Occipital lobe (tissue), 2 donors: ENCODE data around the gene TMEM50B. TPM values are rescaled to one million over a fixed set of nuclear protein-coding genes. Genes with fewer than 3 reads are reported as not detected.
"Not testable (repeated sequence)": the region's sequence is repeated elsewhere in the genome, so short reads cannot be mapped to it uniquely, and the experiment has no call there.

Experiments used
- DNase-seq: peaks from one replicate; lab custom pipeline; 2025; lab: John Stamatoyannopoulos, UW
- total RNA-seq: library from RNA; depleted of rRNA; stranded (reverse); fragments of >200 nt; gene quantifications from one replicate; pipeline ENCODE4 v1.2.3, GENCODE V29; 2014

Gene TMEM50B
- total RNA-seq: 54.1 TPM

- peak; percentile 98 for DNase-seq
These were observed at the start of gene TMEM50B for GRCh38 chr21:33479679-33480480. Gene TMEM50B (minus strand): TSS chr21:33479974. CDS start chr21:33468885, 11,089 bp downstream.

GRCh38 chr21:33522953-33523349, 43.2 kb upstream of the TMEM50B start:
- no peak for DNase-seq

GRCh38 chr21:33522297-33522952, 42.7 kb upstream of the TMEM50B start:
- no peak for DNase-seq

DNA sequence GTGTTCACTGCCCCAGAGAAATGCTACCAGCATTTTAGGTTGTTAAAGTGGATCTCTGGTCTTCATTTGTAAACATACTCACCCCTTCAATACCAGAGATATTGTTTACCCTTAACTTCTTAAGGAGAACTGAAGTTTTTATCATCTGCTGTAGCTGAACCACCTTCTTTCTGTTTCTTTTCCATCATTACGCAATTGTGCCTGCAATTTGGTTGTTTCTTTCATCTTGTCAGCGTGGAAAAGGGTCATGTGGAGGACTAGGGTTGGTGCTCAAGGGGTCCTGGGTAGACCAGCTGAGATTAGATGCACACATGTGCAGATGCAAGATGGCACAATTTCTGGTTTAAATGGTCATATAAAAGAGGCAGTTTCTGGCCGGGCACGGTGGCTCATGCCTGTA, 39.1 kb upstream of the TMEM50B start:
- DNase-seq: no peak

- no peak for DNase-seq
These were observed 34.5 kb upstream of the TMEM50B start for GRCh38 chr21:33514229-33514628.

GRCh38 chr21:33512481-33512880, 32.7 kb upstream of the TMEM50B start:
- no peak for DNase-seq

GRCh38 chr21:33511639-33512038, 31.9 kb upstream of the TMEM50B start:
- no peak for DNase-seq

- DNase-seq: peak; percentile 5
These were observed 31.1 kb upstream of the TMEM50B start for GRCh38 chr21:33510826-33511225.

DNA sequence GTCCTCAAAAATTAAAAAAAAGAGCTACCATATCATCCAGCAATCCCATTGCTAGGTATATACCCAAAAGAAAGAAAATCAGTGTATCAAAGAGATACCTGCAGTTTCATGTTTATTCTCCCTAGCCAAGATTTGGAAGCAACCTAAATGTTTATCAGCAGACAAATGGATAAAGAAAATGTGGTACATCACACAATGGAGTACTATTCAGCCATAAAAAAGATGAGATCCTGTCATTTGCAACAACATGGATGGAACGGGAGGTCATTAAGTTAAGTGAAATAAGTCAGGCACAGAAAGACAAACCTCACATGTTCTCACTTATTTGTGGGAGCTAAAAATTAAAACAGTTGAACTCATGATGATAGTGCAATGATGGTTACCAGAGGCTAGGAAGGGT, 27.2 kb upstream of the TMEM50B start:
- DNase-seq: not testable (repeated sequence)

GRCh38 chr21:33505833-33506232, 26.1 kb upstream of the TMEM50B start:
- no peak for DNase-seq

GRCh38 chr21:33496345-33496744, 16.6 kb upstream of the TMEM50B start:
- DNase-seq: no peak

- DNase-seq: no peak
These were observed 16.0 kb upstream of the TMEM50B start for GRCh38 chr21:33495743-33496142.

- DNase-seq: no peak
These were observed 14.0 kb upstream of the TMEM50B start for GRCh38 chr21:33493756-33494155.

DNA sequence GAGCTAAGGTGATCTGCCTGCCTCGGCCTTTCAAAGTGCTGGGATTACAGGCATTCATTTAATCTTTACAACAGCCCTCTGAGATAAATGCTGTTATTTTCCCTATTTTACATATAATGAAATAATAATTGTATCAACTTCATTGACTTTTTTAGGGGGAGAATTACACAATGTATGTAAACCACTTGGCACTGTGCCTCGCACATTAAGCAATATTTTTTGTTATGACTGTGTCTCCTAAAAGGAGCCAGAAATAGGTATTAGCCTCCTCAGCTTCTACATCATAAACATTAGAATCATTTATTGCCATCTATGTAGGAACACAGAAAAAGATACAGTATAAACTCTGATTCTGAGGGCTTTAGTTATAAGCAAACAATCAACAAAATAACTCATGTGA, 12.8 kb upstream of the TMEM50B start:
- DNase-seq: no peak

- peak; percentile 90 for DNase-seq
These were observed 11.8 kb upstream of the TMEM50B start, which contains the start of gene DNAJC28 for GRCh38 chr21:33491373-33492102. Gene DNAJC28 (minus strand): TSS chr21:33491716. CDS start chr21:33489393, 2,323 bp downstream.

DNA sequence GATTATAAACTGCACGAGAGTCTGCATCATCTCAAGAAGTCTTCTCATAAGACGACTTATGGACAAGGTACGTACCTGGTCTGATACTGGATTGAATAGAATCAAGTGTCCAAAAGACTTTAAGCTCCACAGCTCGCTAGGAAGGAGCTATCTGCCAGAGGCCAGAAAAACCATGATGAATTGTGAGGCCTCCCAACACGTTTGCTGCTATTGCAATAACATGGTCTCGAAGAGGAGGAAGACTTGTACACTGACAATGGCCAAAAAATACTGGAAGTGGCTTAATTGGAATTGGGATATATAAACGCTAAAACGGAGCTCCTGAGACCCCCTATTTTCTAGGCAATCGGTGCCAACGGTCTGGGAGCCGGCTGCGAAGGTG, 11.2 kb upstream of the TMEM50B start:
- DNase-seq: no peak

DNA sequence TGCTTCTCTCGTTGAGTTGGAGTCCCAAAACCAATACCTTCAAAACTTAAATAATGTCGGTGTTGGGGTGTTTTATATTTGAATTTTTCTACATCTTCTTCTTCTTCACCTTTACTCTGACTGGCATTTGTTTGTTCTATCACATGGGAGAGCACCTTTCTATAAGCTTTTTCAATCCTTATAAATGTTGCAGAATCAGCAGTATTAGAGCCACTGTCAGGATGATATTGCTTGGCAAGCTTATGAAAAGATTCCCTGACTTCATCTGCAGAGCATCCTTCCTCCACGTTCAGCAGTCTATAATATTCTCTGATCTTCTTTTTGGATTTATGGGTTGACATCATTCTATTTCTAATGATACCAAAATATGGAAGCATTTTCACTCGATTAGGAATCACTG, 9.2 kb upstream of the TMEM50B start:
- DNase-seq: no peak

DNA sequence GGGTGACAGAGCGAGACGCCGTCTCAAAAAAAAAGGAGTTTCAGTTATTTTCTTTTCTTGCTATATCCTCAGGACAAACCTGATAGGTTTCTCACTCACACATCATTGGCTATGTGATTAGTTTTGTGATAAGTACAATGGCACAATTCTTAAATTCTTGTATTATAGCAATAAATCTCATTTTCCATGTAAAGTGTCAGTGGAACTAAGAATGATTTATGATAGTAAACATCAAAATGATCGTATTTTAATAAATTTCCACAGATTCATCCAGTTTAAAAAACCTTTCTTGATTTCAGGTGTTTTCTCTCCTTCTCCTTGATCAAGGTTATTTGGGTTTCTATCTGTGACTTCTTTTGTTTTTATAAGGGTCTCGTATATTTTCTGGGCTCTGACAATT, 8.2 kb upstream of the TMEM50B start:
- no peak for DNase-seq

DNA sequence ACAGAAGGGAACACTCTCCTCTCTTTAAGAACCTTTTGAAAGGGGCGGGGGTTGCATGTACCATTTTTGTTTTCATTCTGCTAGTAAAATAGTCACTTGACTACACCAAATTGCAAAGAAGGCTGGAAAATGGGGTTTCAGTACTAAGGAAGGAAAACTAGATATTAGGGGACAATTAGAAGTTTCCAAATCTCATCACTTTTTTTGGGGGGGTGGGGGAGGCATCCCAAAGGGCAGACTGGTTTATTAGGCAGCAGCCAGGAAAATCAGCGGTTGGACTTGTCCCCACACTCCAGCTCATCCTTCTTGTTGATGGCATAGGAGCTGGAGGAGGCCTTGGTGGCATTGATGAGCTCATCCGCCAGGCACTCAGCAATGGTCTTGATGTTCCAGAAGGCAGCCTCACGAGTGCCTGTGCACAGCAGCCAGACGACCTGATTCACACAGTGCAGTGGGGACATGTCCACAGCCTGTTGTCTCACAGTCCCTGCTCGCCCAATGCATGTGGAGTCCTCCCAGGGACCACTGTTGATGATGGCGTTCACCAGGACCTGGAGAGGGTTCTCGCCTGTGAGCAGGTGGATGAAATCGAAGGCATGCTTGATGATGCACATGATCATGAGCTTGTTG, 1.7 kb upstream of the TMEM50B start:
- no peak for DNase-seq

DNA sequence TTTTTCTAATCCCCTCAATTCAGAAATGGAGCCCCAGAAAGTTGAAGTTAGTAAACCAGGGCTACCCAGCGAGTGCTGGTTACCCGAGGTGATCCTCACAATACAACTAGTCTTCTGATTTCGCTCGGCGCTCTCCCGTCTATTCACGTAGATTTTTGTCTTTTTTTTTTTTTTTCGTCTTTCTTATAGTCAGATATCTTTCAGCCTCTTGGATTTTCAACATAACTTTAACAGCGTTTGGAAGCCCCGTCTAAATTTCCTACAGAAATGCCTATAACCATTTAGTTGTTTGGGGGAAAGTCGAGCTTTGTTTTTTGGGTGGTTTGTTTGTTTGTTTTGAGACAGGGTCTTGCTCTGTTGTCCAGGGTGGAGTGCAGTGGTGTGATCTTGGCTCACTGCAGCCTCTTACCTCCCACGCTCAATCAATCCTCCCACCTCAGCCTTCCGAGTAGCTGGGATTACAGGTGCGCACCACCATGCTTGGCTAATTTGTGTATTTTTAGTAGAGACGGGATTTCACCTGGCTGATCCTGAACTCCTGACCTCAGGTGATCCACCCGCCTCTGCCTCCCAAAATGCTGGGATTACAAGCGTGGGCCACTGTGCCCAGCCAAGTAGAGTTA, 818 bp upstream of the TMEM50B start:
- DNase-seq: no peak

GRCh38 chr21:33478935-33479678, 667 bp downstream of the TMEM50B start:
- DNase-seq: peak; percentile 38
